GM19463 (cell line): ENCODE results near the gene COX20.

Experiments used
- ATAC-seq: cut with Tn5 transposase; IDR thresholded peaks from one replicate; pipeline ENCODE4 v1.9.1; 2021; ENCODE audit warnings: mild to moderate bottlenecking, moderate library complexity; ENCODE audit not compliant: unreplicated experiment

COX20 gene

DNA sequence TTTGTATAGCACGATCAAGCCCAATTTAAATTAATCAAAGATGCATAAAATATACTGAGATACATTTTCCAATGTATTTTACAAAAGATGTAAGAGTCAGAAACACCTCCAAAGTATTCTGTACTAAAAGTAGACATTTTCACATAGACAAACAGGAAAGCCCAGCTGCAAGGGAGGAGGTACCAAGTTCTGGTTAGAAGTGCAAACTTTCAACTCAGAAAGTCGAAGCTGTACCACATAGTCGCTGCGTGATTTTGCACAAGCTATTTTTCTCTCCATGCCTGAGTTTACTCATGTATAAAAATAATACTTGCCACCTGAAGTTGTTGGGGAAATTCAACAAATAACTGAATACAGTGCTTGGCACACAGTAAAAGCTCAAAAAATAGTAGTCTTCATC is 34.5 kb downstream of the COX20 start:
- ATAC-seq: no peak

GRCh38 chr1:244874974-244875579 is 39.6 kb downstream of the COX20 start:
- ATAC-seq: no peak

DNA sequence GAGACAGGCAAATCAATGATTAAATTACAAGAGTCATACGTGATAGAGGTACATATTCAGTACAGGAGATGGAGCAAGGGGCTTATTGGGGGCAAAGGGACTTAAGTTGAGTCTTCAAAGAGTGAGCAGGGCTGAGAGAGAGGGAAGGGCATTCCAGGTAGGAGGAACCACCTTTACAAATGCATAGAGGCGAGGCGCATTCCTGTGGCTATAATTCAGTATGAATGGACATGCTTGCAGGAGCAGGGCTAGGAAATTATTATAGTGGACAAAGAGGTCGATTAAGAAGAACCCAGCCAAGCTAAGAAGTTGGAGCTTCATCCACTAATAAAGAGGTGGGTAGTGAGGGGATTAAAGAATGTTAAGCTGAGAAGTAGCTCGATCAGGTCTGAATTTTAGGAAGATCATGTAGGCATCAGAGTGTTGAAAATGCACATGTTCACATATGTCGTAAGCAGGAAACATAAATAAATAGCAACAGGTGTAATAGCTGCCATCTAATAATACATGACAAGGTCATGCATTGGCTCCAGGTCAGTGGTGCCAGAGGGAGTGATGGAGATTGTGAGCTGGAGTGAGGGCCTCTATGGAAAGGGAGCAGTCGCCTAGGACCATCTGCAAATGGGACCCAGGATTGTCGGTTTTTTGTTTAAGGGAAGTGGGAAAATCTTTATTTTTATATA is 40.9 kb downstream of the COX20 start:
- no peak for ATAC-seq

- no peak for ATAC-seq
These were observed 43.2 kb downstream of the COX20 start for GRCh38 chr1:244878681-244879080.

DNA sequence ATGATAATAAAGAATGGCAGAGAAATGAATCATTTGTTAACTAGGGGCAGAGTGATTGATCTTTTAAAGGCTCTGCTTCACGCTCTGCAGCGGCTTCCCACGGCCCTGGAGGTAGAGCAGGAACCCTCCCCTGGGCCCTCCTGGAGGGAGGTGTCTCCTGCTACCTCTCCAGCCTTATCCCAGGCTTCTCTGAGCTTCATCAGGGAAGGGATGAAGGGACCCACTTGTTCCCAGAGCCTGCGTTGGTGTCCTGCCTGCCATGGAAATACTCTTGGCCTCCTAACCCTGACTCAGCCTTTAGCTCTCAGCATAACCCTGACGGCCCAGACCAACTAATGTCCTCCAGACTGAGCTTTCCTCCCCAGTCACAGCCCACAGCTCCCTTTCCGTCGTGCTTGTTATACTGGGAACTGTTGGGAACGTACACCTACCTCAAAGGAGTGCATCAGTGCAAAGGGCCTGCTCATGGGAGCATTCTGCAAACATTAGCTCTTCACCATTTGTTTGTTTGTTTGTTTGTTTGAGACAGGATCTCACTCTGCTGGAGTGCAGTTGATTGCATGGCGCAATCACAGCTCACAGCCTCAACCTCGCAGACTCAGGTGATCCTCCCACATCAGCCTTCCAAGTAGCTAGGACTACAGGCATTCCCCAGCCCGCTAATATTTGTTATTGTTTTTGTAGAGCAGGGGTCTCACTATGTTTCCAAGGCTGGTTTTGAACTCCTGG is 46.3 kb downstream of the COX20 start:
- no peak for ATAC-seq

GRCh38 chr1:244887281-244887680 is 51.8 kb downstream of the COX20 start:
- ATAC-seq: no peak

DNA sequence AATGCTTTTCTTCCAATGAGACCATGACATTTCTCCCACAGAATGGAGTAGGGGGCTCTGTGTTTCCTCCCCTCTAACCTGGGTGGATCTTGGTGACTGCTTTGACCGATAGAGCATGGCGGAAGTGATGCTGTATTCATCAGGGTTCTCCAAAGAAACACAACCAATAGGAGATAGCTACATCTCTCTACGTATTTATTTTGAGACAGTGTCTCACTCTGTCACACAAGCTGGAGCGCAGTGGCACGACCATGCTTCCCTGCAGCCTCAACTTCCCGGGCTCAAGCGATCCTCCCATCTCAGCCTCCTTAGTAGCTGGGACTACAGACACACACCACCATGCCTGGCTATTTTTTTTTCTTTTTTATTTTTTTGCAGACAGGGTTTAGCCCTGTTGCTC is 58.4 kb downstream of the COX20 start:
- no peak for ATAC-seq
